Head of caudate nucleus (tissue), 42 donors: Measurements from ENCODE around the gene APOD.
"Not testable (repeated sequence)": the region's sequence is repeated elsewhere in the genome, so short reads cannot be mapped to it uniquely, and the experiment has no call there.

Source experiments
- DNase-seq, 42 donors: peaks; one replicate each; pipeline versions ENCODE4 v3.0.0 to v3.0.0-alpha.2; 2020 to 2021; ENCODE audit warnings: mixed read lengths in 7 of 42
- intact Hi-C: fragments of 100-400 bp; cut with DNase I; formaldehyde crosslinking; loops from one replicate; pipeline ENCODE4 v1.15.0; 2022

Gene APOD

DNA sequence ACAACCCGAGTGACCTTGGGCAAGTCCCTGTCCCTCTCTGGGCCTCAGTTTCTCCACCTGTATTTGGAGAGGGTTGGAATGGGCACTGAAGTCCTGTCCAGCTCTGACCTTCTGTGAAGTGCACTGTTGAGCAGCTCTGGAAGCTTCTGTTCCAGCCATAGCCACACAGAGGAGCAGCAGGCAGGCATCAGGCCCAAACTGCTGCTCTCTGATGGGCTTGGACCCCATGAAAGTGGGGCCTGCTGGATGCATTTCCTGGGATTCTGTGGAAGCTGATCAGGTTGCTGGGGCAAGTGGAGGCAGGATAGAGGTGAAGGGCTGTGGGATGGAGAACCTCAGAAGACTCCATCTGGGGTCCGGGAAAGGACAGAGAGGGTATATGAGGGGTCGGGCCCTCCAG lies 36.7 kb upstream of the APOD start:
- intact Hi-C loops: not testable (repeated sequence)
- DNase-seq: peak in 1 of 42 donors; percentile 27

- intact Hi-C loops: loop anchor here (5.0 kb wide), 1 partner anchor 108 kb away; no protein-coding TSS in a partner anchor
- DNase-seq: peak in 1 of 42 donors; percentile 16
These were observed 36.0 kb upstream of the APOD start for GRCh38 chr3:195619591-195620369.

- intact Hi-C loops: loop anchor here (5.0 kb wide), 1 partner anchor 109 kb away; no protein-coding TSS in a partner anchor
These were observed 34.3 kb upstream of the APOD start for GRCh38 chr3:195617784-195618659.

GRCh38 chr3:195617134-195617533 lies 33.4 kb upstream of the APOD start:
- DNase-seq: peak in 1 of 42 donors; percentile 17
- intact Hi-C loops: loop anchor here (5.0 kb wide), 1 partner anchor 110 kb away; no protein-coding TSS in a partner anchor

More at GRCh38 chr3:195617784-195618659, 34.3 kb upstream of the APOD start:
- peak in 9 of 42 donors; percentile 7 to 48 (median 33) for DNase-seq

DNA sequence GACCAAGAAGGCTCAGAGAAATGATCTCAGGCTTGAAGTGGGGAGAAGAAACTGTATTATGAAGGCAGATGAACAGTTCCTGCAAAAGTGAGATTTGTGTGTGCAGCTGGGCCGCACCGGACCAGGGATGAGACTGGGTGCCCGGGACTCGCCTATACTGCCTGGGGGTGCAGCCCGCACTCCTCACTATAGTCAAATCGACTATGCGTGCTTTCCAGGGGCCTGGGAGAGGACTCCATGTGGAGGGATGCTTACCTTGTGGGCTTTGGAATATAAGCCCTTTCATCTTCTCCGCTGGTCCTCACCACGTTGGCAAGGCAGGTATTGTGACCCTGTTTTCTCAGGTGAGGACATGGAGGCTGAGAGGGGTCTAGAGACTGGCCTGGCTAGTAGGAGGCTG lies 32.9 kb upstream of the APOD start:
- intact Hi-C loops: loop anchor here (5.0 kb wide), 1 partner anchor 111 kb away; no protein-coding TSS in a partner anchor
- peak in 1 of 42 donors; percentile 35 for DNase-seq

DNA sequence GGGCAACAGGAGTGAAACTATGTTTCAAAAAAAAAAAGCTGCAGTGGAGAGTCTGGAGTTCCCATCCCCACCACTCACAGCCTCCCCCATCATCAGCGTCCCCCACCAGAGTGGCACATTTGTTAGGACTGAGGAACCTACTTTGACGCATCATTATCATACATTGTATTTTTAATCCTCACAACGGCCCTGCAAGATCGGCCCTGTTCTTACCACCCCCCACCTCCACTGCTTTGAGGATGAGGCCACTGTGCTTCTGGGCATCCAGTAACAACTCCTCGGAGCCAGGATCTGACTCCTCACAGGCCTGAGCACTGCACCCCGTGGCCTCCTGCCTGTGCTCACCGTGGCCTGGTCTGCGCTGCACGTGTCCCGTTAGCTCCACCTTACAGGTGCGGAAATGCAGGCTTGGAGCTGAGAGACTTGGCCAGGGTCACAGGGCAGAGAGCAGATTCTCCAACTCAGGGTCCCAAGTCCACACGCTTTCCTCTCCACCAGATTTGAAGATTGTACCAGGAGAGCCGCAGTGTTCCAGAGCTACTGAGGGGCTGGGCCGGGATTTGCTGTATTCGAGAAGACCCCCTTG lies 32.3 kb upstream of the APOD start:
- intact Hi-C loops: loop anchor here (5.0 kb wide), 1 partner anchor 111 kb away; no protein-coding TSS in a partner anchor
- DNase-seq: peak in 1 of 42 donors; percentile 37

DNA sequence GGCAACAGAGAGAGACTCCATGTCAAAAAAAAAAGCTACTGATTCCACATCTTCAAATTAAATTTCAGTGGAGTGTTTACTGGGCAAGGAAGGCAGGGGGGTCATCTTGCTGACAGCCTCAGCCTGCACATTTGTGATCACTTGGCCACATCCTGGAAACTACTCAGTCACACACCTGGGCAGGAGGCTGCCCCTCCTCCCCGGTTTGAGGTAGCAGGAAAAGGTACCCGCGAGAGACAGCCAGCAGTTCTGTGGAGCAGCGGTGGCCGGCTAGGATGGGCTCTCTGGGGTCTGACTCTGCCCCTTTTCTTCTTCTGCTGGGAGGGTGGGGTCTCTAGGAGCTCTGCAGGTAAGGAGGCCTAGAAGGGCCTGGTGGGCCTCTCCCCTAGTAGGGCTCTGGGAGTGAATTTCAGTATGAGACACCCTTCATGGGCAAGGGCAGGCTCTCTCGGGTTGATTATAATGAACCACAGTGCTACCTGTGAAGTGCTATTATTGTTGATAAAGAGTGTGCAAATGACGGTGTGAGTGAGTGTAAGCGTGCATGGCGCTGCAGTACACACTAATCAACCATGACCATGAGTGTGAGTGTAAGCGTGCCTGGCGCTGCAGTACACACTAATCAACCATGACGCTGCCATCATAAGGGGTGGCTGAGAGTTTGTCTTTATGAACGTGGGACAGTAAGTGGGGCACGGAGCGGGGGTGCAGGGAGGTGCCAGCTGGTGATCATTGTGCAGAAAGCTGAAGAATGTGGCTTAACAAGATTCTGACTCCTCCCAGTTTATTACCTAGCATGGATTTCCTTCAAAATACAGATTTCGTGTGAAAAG lies 31.1 kb upstream of the APOD start:
- intact Hi-C loops: loop anchor here (5.0 kb wide), 1 partner anchor 112 kb away; no protein-coding TSS in a partner anchor

DNA sequence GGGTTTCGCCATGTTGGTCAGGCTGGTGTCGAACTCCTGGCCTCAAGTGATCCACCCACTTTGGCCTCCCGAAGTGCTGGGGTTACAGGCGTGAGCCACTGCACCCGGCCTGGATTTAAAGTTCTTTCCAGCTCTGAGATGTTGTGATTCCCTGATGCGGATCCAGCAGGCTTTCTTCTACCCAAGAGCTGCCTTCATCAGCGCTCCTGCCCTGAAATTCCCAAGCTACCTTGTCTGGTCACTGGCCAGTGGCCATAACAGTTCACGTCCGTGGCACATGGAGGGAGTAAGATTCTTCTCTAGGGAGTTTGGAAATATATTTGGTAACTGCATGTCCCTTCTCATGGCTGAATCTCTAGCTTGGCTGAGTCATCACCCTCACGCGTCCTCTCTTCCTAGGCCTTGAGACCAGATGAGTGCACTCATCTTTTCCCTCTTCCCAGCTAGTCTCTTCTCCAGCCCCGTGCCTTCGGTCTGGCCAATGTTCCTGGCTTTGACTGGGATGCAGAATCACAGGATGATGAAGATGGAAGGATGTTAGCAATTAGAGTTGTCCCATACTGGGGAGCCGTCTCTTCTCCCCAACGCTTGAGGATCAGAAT lies 29.8 kb upstream of the APOD start:
- peak in 1 of 42 donors; percentile 28 for DNase-seq
- intact Hi-C loops: no loop called here

More for the DNA sequence above, 31.1 kb upstream of the APOD start:
- DNase-seq: peak in 1 of 42 donors; percentile 22

DNA sequence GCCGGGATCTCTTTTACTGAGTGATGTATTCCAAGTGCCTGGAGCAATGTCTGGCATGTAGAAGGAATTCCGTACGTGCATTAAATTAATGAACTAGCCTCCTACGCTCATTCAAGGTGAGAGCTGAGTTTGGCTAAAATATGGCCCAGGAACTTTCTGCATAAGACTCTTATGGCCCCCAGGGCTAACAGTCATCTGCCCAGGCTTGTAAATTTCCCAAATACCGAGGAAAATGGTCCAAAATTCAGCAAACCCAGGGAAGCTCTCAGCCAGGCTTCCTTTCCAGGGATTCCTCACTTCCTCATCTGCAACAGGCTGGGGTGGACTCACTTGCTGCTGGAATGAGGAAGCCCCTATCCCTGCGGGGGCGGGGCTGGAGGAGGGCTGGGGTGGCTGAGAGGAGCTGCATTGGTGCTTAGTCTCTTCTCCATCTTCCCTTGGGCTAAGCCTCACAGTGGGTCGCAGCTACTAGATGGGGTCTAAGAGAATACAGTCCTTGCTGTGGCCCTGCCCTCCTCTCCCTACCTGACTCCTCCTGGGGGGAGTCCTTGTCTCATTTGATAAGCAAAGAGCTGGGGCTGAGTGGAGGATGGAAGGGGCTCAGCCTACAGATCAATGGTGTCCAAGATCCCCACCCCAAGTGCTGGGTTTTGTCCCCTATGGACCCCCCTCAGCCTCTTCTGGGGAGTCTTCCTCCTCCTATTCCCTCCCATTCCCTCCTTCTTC lies 28.5 kb upstream of the APOD start:
- intact Hi-C loops: no loop called here
- peak in 1 of 42 donors; percentile 39 for DNase-seq

DNA sequence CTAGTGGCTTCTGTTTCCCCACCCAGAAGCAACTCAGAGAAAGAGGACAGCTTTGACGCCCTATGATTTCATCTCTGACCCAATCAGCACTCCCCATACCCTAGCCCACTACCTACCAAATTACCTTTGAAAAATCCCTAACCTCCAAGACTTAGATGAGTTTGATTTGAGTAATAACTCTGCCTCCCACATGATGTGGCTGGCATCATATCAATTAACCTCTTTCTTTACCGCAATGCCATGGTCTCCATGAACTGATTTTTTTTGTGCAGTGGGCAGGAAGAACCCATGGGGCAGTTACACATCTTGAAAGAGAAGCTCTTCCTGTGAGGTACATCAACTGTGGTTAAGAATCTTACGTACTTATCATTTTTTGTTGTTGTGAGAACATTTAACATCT lies 25.5 kb upstream of the APOD start:
- intact Hi-C loops: no loop called here

GRCh38 chr3:195601785-195602184 lies 18.0 kb upstream of the APOD start:
- intact Hi-C loops, DNase-seq: not testable (repeated sequence)

More for the DNA sequence above, 25.5 kb upstream of the APOD start:
- DNase-seq: no peak

DNA sequence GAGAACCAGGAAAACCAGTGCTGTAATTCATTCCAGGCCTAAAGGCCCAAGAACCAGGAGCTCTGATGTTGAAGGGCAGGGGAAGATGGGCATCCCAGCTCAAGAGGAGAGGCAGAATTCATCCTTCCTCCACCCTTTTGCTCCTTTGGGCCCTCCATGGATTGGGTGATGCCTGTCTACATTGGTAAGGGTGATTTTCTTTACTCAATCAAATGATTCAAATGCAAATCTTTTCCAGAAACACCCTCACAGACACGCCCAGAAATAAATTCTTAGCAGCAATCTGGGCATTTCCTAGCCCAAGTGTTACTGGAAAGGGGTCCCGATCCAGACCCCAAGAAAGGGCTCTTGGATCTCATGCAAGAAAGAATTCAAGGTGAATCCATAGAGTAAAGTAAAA lies 17.6 kb upstream of the APOD start:
- peak in 1 of 42 donors; percentile 10 for DNase-seq
- intact Hi-C loops: no loop called here

DNA sequence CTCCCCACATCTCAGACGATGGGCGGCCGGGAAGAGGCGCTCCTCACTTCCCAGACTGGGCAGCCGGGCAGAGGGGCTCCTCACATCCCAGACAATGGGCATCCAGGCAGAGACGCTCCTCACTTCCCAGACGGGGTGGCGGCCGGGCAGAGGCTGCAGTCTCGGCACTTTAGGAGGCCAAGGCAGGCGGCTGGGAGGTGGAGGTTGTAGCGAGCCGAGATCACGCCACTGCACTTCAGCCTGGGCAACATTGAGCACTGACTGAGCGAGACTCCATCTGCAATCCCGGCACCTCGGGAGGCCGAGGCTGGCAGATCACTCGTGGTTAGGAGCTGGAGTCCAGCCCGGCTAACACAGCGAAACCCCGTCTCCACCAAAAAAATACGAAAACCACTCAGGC lies 16.2 kb upstream of the APOD start:
- DNase-seq, intact Hi-C loops: not testable (repeated sequence)

DNA sequence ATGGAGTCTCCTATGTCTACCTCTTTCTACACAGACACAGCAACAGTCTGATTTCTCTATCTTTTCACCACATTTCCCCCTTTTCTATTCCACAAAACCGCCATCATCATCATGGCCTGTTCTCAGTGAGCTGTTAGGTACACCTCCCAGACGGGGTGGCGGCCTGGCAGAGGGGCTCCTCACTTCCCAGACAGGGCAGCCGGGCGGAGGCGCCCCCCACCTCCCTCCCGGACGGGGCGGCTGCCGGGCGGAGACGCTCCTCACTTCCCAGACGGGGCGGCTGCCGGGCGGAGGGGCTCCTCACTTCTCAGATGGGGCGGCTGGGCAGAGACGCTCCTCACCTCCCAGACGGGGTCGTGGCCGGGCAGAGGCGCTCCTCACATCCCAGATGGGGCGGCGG lies 15.8 kb upstream of the APOD start:
- intact Hi-C loops, DNase-seq: not testable (repeated sequence)

- DNase-seq: no peak
- intact Hi-C loops: no loop called here
These were observed 14.1 kb upstream of the APOD start for GRCh38 chr3:195597848-195598247.

- peak in 1 of 42 donors; percentile 24 for DNase-seq
- intact Hi-C loops: no loop called here
These were observed 13.5 kb upstream of the APOD start for GRCh38 chr3:195597229-195597628.

DNA sequence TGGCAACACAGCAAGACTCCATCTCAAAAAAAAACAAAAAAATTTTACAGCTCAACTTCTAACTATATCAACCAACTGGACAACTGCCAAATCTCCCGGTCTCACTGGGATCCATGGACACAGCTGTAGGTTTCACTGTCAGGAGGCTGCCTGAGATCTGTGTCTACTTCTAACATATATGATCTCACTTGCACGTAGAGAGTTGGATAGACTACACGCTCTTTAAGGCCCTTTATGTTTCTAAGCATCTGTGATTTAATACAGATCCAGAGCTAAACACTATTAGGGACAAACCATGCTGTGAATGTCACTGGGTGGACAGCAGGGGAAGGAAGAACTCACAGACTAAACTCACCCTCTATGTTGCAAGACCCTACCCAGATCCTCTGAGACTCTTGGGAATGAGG lies 13.0 kb upstream of the APOD start:
- DNase-seq: peak in 1 of 42 donors; percentile 39
- intact Hi-C loops: no loop called here
